Epithelial cell of esophagus (primary cell): ENCODE results near the gene CLEC4M.

Experiments used
- DNase-seq: peaks from one replicate; pipeline ENCODE4 v3.0.0; 2010; ENCODE audit warnings: low read depth
- H3K4me3 ChIP-seq: 2 replicates; pipeline ENCODE4 v1.5.1; 2011; ENCODE audit warnings: mild to moderate bottlenecking, low read length, control low read depth
- CTCF ChIP-seq: IDR thresholded peaks from 2 replicates; pipeline ENCODE4 v1.5.1; 2011; ENCODE audit warnings: low read depth, mild to moderate bottlenecking, low read length, control low read depth, inconsistent platforms; ENCODE audit not compliant: insufficient read depth; ENCODE audit errors: missing control alignments

CLEC4M gene

GRCh38 chr19:7771072-7771471 is 8.0 kb downstream of the CLEC4M start:
- no peak for DNase-seq
- no peak overlapping the region for H3K4me3 ChIP-seq
- TF ChIP-seq CTCF = no peak

GRCh38 chr19:7772752-7773291 is 9.8 kb downstream of the CLEC4M start:
- TF ChIP-seq CTCF = no peak
- H3K4me3 ChIP-seq = no peak overlapping the region
- DNase-seq = peak; percentile 63

GRCh38 chr19:7773841-7774240 is 10.8 kb downstream of the CLEC4M start:
- H3K4me3 ChIP-seq = no peak overlapping the region
- peak; percentile 41 for DNase-seq
- no peak for TF ChIP-seq CTCF

- no peak for DNase-seq
- no peak overlapping the region for H3K4me3 ChIP-seq
- no peak for TF ChIP-seq CTCF
Observed at GRCh38 chr19:7775761-7776160, 12.7 kb downstream of the CLEC4M start.

- no peak for TF ChIP-seq CTCF
- DNase-seq = no peak
- H3K4me3 ChIP-seq = no peak overlapping the region
Observed at GRCh38 chr19:7778081-7778480, 15.0 kb downstream of the CLEC4M start.

GRCh38 chr19:7779631-7780486 is 16.8 kb downstream of the CLEC4M start:
- no peak for TF ChIP-seq CTCF
- no peak overlapping the region for H3K4me3 ChIP-seq
- no peak for DNase-seq
